GM18951 (cell line): ENCODE data around the gene SPDYE11.
"Not testable (repeated sequence)": the region's sequence is repeated elsewhere in the genome, so short reads cannot be mapped to it uniquely, and the experiment has no call there.

Source experiments
- POLR2A ChIP-seq: IDR thresholded peaks from 4 replicates; pipeline ENCODE4 v1.6.1; 2011; ENCODE audit warnings: mild to moderate bottlenecking; ENCODE audit not compliant: insufficient read length, insufficient read depth; ENCODE audit errors: extremely low read depth
- in situ Hi-C: fragments of 300-500 bp; cut with MboI; formaldehyde crosslinking; loops from one replicate; pipeline ENCODE4 v1.12.0; 2022; ENCODE audit warnings: low sequenced_read_pairs, mixed read lengths, inconsistent platforms; ENCODE audit not compliant: unreplicated experiment

SPDYE11 gene

GRCh38 chr7:73057811-73058210 is at the start of gene SPDYE11:
SPDYE11 (minus strand) TSS chr7:73057911; CDS start chr7:73056111, 1,800 bp downstream.
- in situ Hi-C loops: not testable (repeated sequence)

- in situ Hi-C loops: not testable (repeated sequence)
Measured at GRCh38 chr7:73085938-73086337, 28.2 kb upstream of the SPDYE11 start, which contains the start of gene SPDYE9. SPDYE9 (minus strand) TSS chr7:73086038; CDS start chr7:73084238, 1,800 bp downstream.

GRCh38 chr7:73029666-73030065 is 28.0 kb downstream of the SPDYE11 start, which contains the start of gene SPDYE8:
SPDYE8 (minus strand) TSS chr7:73029766; CDS start chr7:73027966, 1,800 bp downstream.
- in situ Hi-C loops: not testable (repeated sequence)

GRCh38 chr7:73006491-73006890 is 51.2 kb downstream of the SPDYE11 start:
- in situ Hi-C loops: not testable (repeated sequence)

- peak; percentile 79 for TF ChIP-seq POLR2A
- in situ Hi-C loops: not testable (repeated sequence)
Measured at GRCh38 chr7:73005693-73006447, 51.8 kb downstream of the SPDYE11 start.

- in situ Hi-C loops: not testable (repeated sequence)
Measured at GRCh38 chr7:73005356-73005692, 52.4 kb downstream of the SPDYE11 start.

- in situ Hi-C loops: not testable (repeated sequence)
Measured at GRCh38 chr7:72997887-72998468, 59.7 kb downstream of the SPDYE11 start.
